ENCODE data around the gene CBFA2T2. TPM values are rescaled to one million over a fixed set of nuclear protein-coding genes. Genes with fewer than 3 reads are reported as not detected.

CBFA2T2 gene
- total RNA-seq, 1 experiment from 2014 or later, result 13.1 TPM

- CTCF ChIA-PET, result no interaction called here
- TF ChIP-seq CTCF (conservative IDR thresholded peaks at IDR 0.05; ENCODE audit: low read depth, low read length) (no peak), EZH2 (IDR thresholded peaks at IDR 0.05; ENCODE audit: borderline replicate concordance, low read depth, low read length, poor library complexity, severe bottlenecking) (no peak)
- POLR2A ChIA-PET (ENCODE audit: low non-redundant PET), result no interaction called here
- Histone ChIP-seq H3K4me1 (ENCODE audit: insufficient read depth, low read length, poor library complexity, severe bottlenecking) (no peaks in the 10 kb centered on the region), H3K27ac (ENCODE audit: low read depth, low read length, poor library complexity, severe bottlenecking) (no peak overlapping the region), H3K27me3 (replicated peaks; ENCODE audit: insufficient read depth, low read depth, low read length, poor library complexity) (no peaks in the 10 kb centered on the region), H3K4me3 (ENCODE audit: low read depth, low read length, poor library complexity, severe bottlenecking) (no peak overlapping the region), H3K9me3 (ENCODE audit: low read depth, low read length, poor library complexity, severe bottlenecking) (no peaks in the 10 kb centered on the region), H3K36me3 (ENCODE audit: insufficient read depth, low read length, poor library complexity, severe bottlenecking) (no peaks in the 10 kb centered on the region)
- no TSS peak for BruUV-seq (replicated peaks)
- DNase-seq (ENCODE audit: low spot score), result no peak
- intact Hi-C loops (cut with micrococcal nuclease; ENCODE audit: unreplicated experiment), result no loop called here
Observed at GRCh38 chr20:33472868-33473435, 16.9 kb upstream of the CBFA2T2 start.

- intact Hi-C loops (cut with micrococcal nuclease; ENCODE audit: unreplicated experiment), result no loop called here
- no TSS peak for BruUV-seq (replicated peaks)
- no peaks in the 10 kb centered on the region for H3K27me3 ChIP-seq (replicated peaks; ENCODE audit: insufficient read depth, low read depth, low read length, poor library complexity)
- ChIA-PET POLR2A (ENCODE audit: low non-redundant PET) (no interaction called here), CTCF (interaction anchor here (0.5 to 0.6 kb wide), 2 partner anchors 20 to 208 kb away, joined by 3 to 4 read pairs; no protein-coding TSS in a partner anchor)
- H3K4me1 ChIP-seq (ENCODE audit: insufficient read depth, low read length, poor library complexity, severe bottlenecking), result no peaks in the 10 kb centered on the region
- H3K36me3 ChIP-seq (ENCODE audit: insufficient read depth, low read length, poor library complexity, severe bottlenecking), result no peaks in the 10 kb centered on the region
- no peak for TF ChIP-seq CTCF (conservative IDR thresholded peaks at IDR 0.05; ENCODE audit: low read depth, low read length)
- TF ChIP-seq EZH2 (IDR thresholded peaks at IDR 0.05; ENCODE audit: borderline replicate concordance, low read depth, low read length, poor library complexity, severe bottlenecking), result no peak
- DNase-seq (ENCODE audit: low spot score), result no peak
- no peak overlapping the region for H3K27ac ChIP-seq (ENCODE audit: low read depth, low read length, poor library complexity, severe bottlenecking)
- no peak overlapping the region for H3K4me3 ChIP-seq (ENCODE audit: low read depth, low read length, poor library complexity, severe bottlenecking)
- H3K9me3 ChIP-seq (ENCODE audit: low read depth, low read length, poor library complexity, severe bottlenecking), result no peaks in the 10 kb centered on the region
Observed at GRCh38 chr20:33474097-33474873, 15.6 kb upstream of the CBFA2T2 start.

- Histone ChIP-seq H3K27ac (ENCODE audit: low read depth, low read length, poor library complexity, severe bottlenecking) (no peak overlapping the region), H3K9me3 (ENCODE audit: low read depth, low read length, poor library complexity, severe bottlenecking) (no peaks in the 10 kb centered on the region), H3K4me3 (ENCODE audit: low read depth, low read length, poor library complexity, severe bottlenecking) (no peak overlapping the region), H3K36me3 (ENCODE audit: insufficient read depth, low read length, poor library complexity, severe bottlenecking) (no peaks in the 10 kb centered on the region), H3K4me1 (ENCODE audit: insufficient read depth, low read length, poor library complexity, severe bottlenecking) (no peaks in the 10 kb centered on the region), H3K27me3 (replicated peaks; ENCODE audit: insufficient read depth, low read depth, low read length, poor library complexity) (no peaks in the 10 kb centered on the region)
- POLR2A ChIA-PET (ENCODE audit: low non-redundant PET), result no interaction called here
- BruUV-seq (replicated peaks), result no TSS peak
- TF ChIP-seq EZH2 (IDR thresholded peaks at IDR 0.05; ENCODE audit: borderline replicate concordance, low read depth, low read length, poor library complexity, severe bottlenecking) (no peak), CTCF (conservative IDR thresholded peaks at IDR 0.05; ENCODE audit: low read depth, low read length) (no peak)
- DNase-seq (ENCODE audit: low spot score), result no peak
- CTCF ChIA-PET, result interaction anchor here (0.6 kb wide), 1 partner anchor 21 kb away, joined by 4 read pairs; no protein-coding TSS in a partner anchor
- intact Hi-C loops (cut with micrococcal nuclease; ENCODE audit: unreplicated experiment), result no loop called here
Observed at GRCh38 chr20:33474963-33475362, 14.9 kb upstream of the CBFA2T2 start.

Data from A673 (cell line).